GM23338 (cell line): ENCODE data around the gene PYCR2. TPM values are rescaled to one million over a fixed set of nuclear protein-coding genes. Genes with fewer than 3 reads are reported as not detected.

Source experiments
- ATAC-seq: fragments of 200-7000 bp; cut with Tn5 transposase; 3 replicates; pipeline ENCODE4 v1.9.1; 2020
- DNase-seq: peaks from one replicate; pipeline ENCODE4 v3.0.0-alpha.2; 2015; ENCODE audit warnings: low spot score
- H2AFZ ChIP-seq: fragments of 200-600 bp; sonication (generic); 2 replicates; pipeline ENCODE4 v1.8.0; 2016; ENCODE audit warnings: antibody characterized with exemption, mild to moderate bottlenecking, moderate library complexity
- H3F3A ChIP-seq: fragments of 200-600 bp; sonication (generic); replicated peaks from 2 replicates; pipeline ENCODE4 v1.8.0; 2017; ENCODE audit warnings: antibody characterized with exemption, mixed run types, low read depth
- H3K27ac ChIP-seq: fragments of 200-600 bp; sonication (generic); 2 replicates; pipeline ENCODE4 v1.6.1; 2016; ENCODE audit warnings: low read depth
- H3K27me3 ChIP-seq: fragments of 200-600 bp; sonication (generic); 2 replicates; pipeline ENCODE4 v1.8.0; 2016; ENCODE audit warnings: mild to moderate bottlenecking, mixed run types, moderate library complexity; ENCODE audit not compliant: insufficient read depth
- H3K36me3 ChIP-seq: fragments of 200-600 bp; sonication (generic); 2 replicates; pipeline ENCODE4 v1.8.0; 2016; ENCODE audit warnings: mild to moderate bottlenecking; ENCODE audit not compliant: insufficient read depth
- H3K4me1 ChIP-seq: fragments of 200-600 bp; sonication (generic); 2 replicates; pipeline ENCODE4 v1.8.0; 2016; ENCODE audit warnings: mild to moderate bottlenecking, moderate library complexity; ENCODE audit not compliant: insufficient read depth
- H3K4me2 ChIP-seq: fragments of 200-600 bp; sonication (generic); 2 replicates; pipeline ENCODE4 v1.7.1; 2017; ENCODE audit warnings: mixed run types
- H3K4me3 ChIP-seq: fragments of 200-600 bp; sonication (generic); 2 replicates; pipeline ENCODE4 v1.6.1; 2016; ENCODE audit warnings: mixed run types
- H3K79me2 ChIP-seq: fragments of 200-600 bp; sonication (generic); replicated peaks from 2 replicates; pipeline ENCODE4 v1.8.0; 2017; ENCODE audit warnings: mild to moderate bottlenecking; ENCODE audit not compliant: insufficient read depth
- H3K9me2 ChIP-seq: fragments of 200-600 bp; sonication (generic); 2 replicates; pipeline ENCODE4 v1.8.0; 2017; ENCODE audit not compliant: insufficient read depth
- H4K20me1 ChIP-seq: fragments of 200-600 bp; sonication (generic); replicated peaks from 2 replicates; pipeline ENCODE4 v1.8.0; 2017; ENCODE audit warnings: mild to moderate bottlenecking; ENCODE audit not compliant: insufficient read depth
- H3K27ac Mint-ChIP-seq: 2 replicates; pipeline ENCODE4 v1.8.0; 2020; ENCODE audit warnings: inconsistent platforms, mild to moderate bottlenecking, moderate library complexity, mixed read lengths
- H3K27me3 Mint-ChIP-seq: 3 replicates; pipeline ENCODE4 v1.8.0; 2022; ENCODE audit warnings: low read depth, mild to moderate bottlenecking, moderate library complexity, mixed read lengths, inconsistent platforms; ENCODE audit not compliant: insufficient read depth, poor library complexity
- H3K36me3 Mint-ChIP-seq: 3 replicates; pipeline ENCODE4 v1.8.0; 2021; ENCODE audit warnings: low read depth, mild to moderate bottlenecking, inconsistent platforms, moderate library complexity, mixed read lengths
- H3K4me1 Mint-ChIP-seq: 3 replicates; pipeline ENCODE4 v1.8.0; 2020; ENCODE audit warnings: mild to moderate bottlenecking, inconsistent platforms, mixed read lengths
- H3K4me3 Mint-ChIP-seq: 3 replicates; pipeline ENCODE4 v1.8.0; 2021; ENCODE audit warnings: moderate library complexity, mild to moderate bottlenecking, inconsistent platforms, mixed read lengths
- H3K9me3 Mint-ChIP-seq: 3 replicates; pipeline ENCODE4 v1.8.0; 2020; ENCODE audit warnings: moderate library complexity, mild to moderate bottlenecking, inconsistent platforms, mixed read lengths
- CREB1 ChIP-seq: fragments of 250-450 bp; sonication (Bioruptor Pico); IDR thresholded peaks from 2 replicates; pipeline ENCODE4 v1.5.0; 2020; ENCODE audit warnings: low read depth, mild to moderate bottlenecking, moderate library complexity
- CTCF ChIP-seq, 2 experiments: fragments of 200-600 bp in 1 of 2; sonication (generic) in 1 of 2; conservative IDR thresholded peaks; 2 replicates each; pipeline versions ENCODE4 v1.5.1 to v1.6.1; 2016 to 2017; ENCODE audit warnings: antibody characterized with exemption in 2 of 2, low read depth in 2 of 2, mild to moderate bottlenecking in 2 of 2, moderate library complexity in 1 of 2
- EZH2 ChIP-seq: fragments of 200-600 bp; sonication (generic); IDR thresholded peaks from one replicate; pipeline ENCODE4 v1.8.0; 2017; ENCODE audit warnings: antibody characterized with exemption, mild to moderate bottlenecking, low read depth; ENCODE audit not compliant: unreplicated experiment
- JUNB ChIP-seq: IDR thresholded peaks from one replicate; pipeline ENCODE4 v1.6.1; 2016; ENCODE audit warnings: antibody characterized with exemption; ENCODE audit not compliant: unreplicated experiment
- NANOG ChIP-seq: IDR thresholded peaks from 2 replicates; pipeline ENCODE4 v1.6.1; 2016; ENCODE audit warnings: antibody characterized with exemption, borderline replicate concordance
- POLR2AphosphoS5 ChIP-seq: IDR thresholded peaks from 2 replicates; pipeline ENCODE4 v1.6.1; 2016; ENCODE audit warnings: antibody characterized with exemption, low read depth
- STAT1 ChIP-seq: IDR thresholded peaks from one replicate; pipeline ENCODE4 v1.6.1; 2016; ENCODE audit warnings: antibody characterized with exemption; ENCODE audit not compliant: unreplicated experiment
- ZNF114 ChIP-seq: fragments of 250-450 bp; sonication (Bioruptor Pico); IDR thresholded peaks from 2 replicates; pipeline ENCODE4 v1.5.0; 2020; ENCODE audit warnings: mild to moderate bottlenecking, moderate library complexity
- polyA plus RNA-seq: library from polyadenylated mRNA; unstranded; fragments of >200 nt; fragmentation: Nextera tagmentation; extraction: Ambion mirVana; gene quantifications from 2 replicates; pipeline ENCODE4 v1.2.1, GENCODE V29; 2016
- total RNA-seq: library from RNA; depleted of rRNA; stranded (reverse); fragments of >200 nt; shearing (Covaris generic); gene quantifications from 2 replicates; pipeline ENCODE4 v1.2.3, GENCODE V29; 2014
- TF ChIP-seq, protein P1 (sequence below): fragments of 250-450 bp; sonication (Bioruptor Pico); IDR thresholded peaks from 2 replicates; pipeline ENCODE4 v1.5.0; 2020; ENCODE audit warnings: mild to moderate bottlenecking, moderate library complexity

The PYCR2 gene
- total and polyA plus RNA-seq, 2 experiments from 2014 or later, result 89.1 to 109 TPM

DNA sequence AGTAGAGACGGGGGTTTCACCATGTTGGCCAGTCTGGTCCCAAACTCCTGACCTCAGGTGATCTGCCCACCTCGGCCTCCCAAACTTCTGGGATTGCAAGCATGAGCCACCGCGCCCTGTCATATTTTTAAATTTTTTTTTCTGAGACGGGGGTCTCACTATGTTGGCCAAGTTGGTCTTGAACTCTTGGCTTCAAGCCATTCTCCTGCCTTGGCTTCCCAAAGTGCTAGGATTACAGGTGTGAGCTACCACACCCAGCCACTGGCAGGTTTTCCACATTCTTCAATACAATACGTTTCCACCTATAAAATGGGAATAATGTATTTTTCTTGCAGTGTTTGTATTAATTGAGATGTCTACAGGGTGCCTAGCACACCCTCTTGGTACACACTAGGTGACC is 31.7 kb downstream of the PYCR2 start:
- ATAC-seq, result no peak
- Mint-ChIP-seq H3K9me3 (no peaks in the 10 kb centered on the region), H3K27me3 (peaks cover 13% of the 10 kb centered on the region), H3K27ac (no peak overlapping the region), H3K36me3 (no peaks in the 10 kb centered on the region), H3K4me1 (peaks cover 39% of the 10 kb centered on the region), H3K4me3 (no peak overlapping the region)
- DNase-seq, result no peak
- H2AFZ ChIP-seq, result no peak overlapping the region
- H3K27me3 ChIP-seq, result no peaks in the 10 kb centered on the region
- peaks cover 40% of the 10 kb centered on the region for H3K4me1 ChIP-seq
- H3K27ac ChIP-seq, result no peak overlapping the region
- H4K20me1 ChIP-seq, result no peaks in the 10 kb centered on the region
- H3K79me2 ChIP-seq, result 0 out of 2 replicates have a peak, but pooled peaks cover 4% of the 10 kb centered on the region
- no peak overlapping the region for H3K4me3 ChIP-seq
- peaks cover 7% of the 10 kb centered on the region for H3F3A ChIP-seq
- H3K9me2 ChIP-seq, result no peaks in the 10 kb centered on the region
- no peaks in the 10 kb centered on the region for H3K36me3 ChIP-seq
- no peak overlapping the region for H3K4me2 ChIP-seq
- TF ChIP-seq POLR2AphosphoS5 (no peak), JUNB (no peak), ZNF114 (CRISPR knock-in tag) (no peak), CREB1 (CRISPR knock-in tag) (no peak), NANOG (no peak), CTCF (conservative IDR thresholded peaks at IDR 0.05; ENCODE audit: low read depth in 2 of 2) (no peak), EZH2 (no peak), STAT1 (no peak)
- TF ChIP-seq, protein P1, sequence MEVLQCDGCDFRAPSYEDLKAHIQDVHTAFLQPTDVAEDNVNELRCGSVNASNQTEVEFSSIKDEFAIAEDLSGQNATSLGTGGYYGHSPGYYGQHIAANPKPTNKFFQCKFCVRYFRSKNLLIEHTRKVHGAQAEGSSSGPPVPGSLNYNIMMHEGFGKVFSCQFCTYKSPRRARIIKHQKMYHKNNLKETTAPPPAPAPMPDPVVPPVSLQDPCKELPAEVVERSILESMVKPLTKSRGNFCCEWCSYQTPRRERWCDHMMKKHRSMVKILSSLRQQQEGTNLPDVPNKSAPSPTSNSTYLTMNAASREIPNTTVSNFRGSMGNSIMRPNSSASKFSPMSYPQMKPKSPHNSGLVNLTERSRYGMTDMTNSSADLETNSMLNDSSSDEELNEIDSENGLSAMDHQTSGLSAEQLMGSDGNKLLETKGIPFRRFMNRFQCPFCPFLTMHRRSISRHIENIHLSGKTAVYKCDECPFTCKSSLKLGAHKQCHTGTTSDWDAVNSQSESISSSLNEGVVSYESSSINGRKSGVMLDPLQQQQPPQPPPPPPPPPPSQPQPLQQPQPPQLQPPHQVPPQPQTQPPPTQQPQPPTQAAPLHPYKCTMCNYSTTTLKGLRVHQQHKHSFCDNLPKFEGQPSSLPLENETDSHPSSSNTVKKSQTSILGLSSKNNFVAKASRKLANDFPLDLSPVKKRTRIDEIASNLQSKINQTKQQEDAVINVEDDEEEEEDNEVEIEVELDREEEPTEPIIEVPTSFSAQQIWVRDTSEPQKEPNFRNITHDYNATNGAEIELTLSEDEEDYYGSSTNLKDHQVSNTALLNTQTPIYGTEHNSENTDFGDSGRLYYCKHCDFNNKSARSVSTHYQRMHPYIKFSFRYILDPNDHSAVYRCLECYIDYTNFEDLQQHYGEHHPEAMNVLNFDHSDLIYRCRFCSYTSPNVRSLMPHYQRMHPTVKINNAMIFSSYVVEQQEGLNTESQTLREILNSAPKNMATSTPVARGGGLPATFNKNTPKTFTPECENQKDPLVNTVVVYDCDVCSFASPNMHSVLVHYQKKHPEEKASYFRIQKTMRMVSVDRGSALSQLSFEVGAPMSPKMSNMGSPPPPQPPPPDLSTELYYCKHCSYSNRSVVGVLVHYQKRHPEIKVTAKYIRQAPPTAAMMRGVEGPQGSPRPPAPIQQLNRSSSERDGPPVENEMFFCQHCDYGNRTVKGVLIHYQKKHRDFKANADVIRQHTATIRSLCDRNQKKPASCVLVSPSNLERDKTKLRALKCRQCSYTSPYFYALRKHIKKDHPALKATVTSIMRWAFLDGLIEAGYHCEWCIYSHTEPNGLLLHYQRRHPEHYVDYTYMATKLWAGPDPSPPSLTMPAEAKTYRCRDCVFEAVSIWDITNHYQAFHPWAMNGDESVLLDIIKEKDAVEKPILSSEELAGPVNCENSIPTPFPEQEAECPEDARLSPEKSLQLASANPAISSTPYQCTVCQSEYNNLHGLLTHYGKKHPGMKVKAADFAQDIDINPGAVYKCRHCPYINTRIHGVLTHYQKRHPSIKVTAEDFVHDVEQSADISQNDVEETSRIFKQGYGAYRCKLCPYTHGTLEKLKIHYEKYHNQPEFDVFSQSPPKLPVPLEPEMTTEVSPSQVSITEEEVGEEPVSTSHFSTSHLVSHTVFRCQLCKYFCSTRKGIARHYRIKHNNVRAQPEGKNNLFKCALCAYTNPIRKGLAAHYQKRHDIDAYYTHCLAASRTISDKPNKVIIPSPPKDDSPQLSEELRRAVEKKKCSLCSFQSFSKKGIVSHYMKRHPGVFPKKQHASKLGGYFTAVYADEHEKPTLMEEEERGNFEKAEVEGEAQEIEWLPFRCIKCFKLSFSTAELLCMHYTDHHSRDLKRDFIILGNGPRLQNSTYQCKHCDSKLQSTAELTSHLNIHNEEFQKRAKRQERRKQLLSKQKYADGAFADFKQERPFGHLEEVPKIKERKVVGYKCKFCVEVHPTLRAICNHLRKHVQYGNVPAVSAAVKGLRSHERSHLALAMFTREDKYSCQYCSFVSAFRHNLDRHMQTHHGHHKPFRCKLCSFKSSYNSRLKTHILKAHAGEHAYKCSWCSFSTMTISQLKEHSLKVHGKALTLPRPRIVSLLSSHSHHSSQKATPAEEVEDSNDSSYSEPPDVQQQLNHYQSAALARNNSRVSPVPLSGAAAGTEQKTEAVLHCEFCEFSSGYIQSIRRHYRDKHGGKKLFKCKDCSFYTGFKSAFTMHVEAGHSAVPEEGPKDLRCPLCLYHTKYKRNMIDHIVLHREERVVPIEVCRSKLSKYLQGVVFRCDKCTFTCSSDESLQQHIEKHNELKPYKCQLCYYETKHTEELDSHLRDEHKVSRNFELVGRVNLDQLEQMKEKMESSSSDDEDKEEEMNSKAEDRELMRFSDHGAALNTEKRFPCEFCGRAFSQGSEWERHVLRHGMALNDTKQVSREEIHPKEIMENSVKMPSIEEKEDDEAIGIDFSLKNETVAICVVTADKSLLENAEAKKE (CRISPR knock-in tag), result no peak
